HepG2 (cell line): Measurements from ENCODE around the gene POC1B. TPM values are rescaled to one million over a fixed set of nuclear protein-coding genes. Genes with fewer than 3 reads are reported as not detected.

Experiments
- EEA1 ChIP-seq: sonication (generic); formaldehyde crosslinking; IDR thresholded peaks from 2 replicates; pipeline ENCODE4 v1.5.1; 2020; ENCODE audit warnings: mild to moderate bottlenecking, missing genetic modification reagents, borderline replicate concordance
- EP300 ChIP-seq, 3 experiments: sonication (generic) in 1 of 3; formaldehyde crosslinking in 1 of 3; IDR thresholded peaks; 2 replicates each; pipeline versions ENCODE4 v1.5.1 to v1.6.1; 2011 to 2020; ENCODE audit warnings: low read depth in 2 of 3, low read length in 2 of 3, borderline replicate concordance in 1 of 3, improper control_type of control experiment in 1 of 3, mild to moderate bottlenecking in 1 of 3, missing genetic modification reagents in 1 of 3, moderate library complexity in 1 of 3
- IRF1 ChIP-seq: sonication (generic); formaldehyde crosslinking; IDR thresholded peaks from 2 replicates; pipeline ENCODE4 v1.4.0; 2020; ENCODE audit warnings: low read depth, mild to moderate bottlenecking, missing genetic modification reagents
- KAT8 ChIP-seq: IDR thresholded peaks from 2 replicates; pipeline ENCODE4 v1.6.1; 2016; ENCODE audit warnings: missing genetic modification reagents, missing compliant biosample characterization
- NFE2L2 ChIP-seq: fragments of 150-350 bp; IDR thresholded peaks from 2 replicates; pipeline ENCODE4 v1.6.1; 2014; ENCODE audit warnings: low read length
- NFKB2 ChIP-seq: sonication (generic); formaldehyde crosslinking; IDR thresholded peaks from 2 replicates; pipeline ENCODE4 v1.4.0; 2020; ENCODE audit warnings: missing genetic modification reagents, borderline replicate concordance
- NR2F6 ChIP-seq, 2 experiments: IDR thresholded peaks; 2 replicates each; pipeline ENCODE4 v1.6.1; 2016; ENCODE audit warnings: antibody characterized with exemption in 1 of 2, mild to moderate bottlenecking in 1 of 2
- SALL2 ChIP-seq: sonication (generic); formaldehyde crosslinking; IDR thresholded peaks from 2 replicates; pipeline ENCODE4 v1.8.1; 2023; ENCODE audit warnings: mild to moderate bottlenecking, missing genetic modification reagents, inconsistent platforms
- SNAPC2 ChIP-seq: sonication (generic); formaldehyde crosslinking; IDR thresholded peaks from 2 replicates; pipeline ENCODE4 v1.8.1; 2022; ENCODE audit warnings: mild to moderate bottlenecking, missing genetic modification reagents
- THAP7 ChIP-seq: sonication (generic); formaldehyde crosslinking; IDR thresholded peaks from 2 replicates; pipeline ENCODE4 v1.8.1; 2023; ENCODE audit warnings: mild to moderate bottlenecking, missing genetic modification reagents
- ZC3H4 ChIP-seq: sonication (generic); formaldehyde crosslinking; IDR thresholded peaks from 2 replicates; pipeline ENCODE4 v1.4.0; 2020; ENCODE audit warnings: missing genetic modification reagents, borderline replicate concordance
- ZNF3 ChIP-seq: IDR thresholded peaks from 2 replicates; pipeline ENCODE4 v1.7.0; 2017; ENCODE audit warnings: inconsistent platforms
- ZNF34 ChIP-seq: sonication (generic); formaldehyde crosslinking; IDR thresholded peaks from 2 replicates; pipeline ENCODE4 v1.4.0; 2020; ENCODE audit warnings: mild to moderate bottlenecking, missing genetic modification reagents, borderline replicate concordance
- ZNF580 ChIP-seq: IDR thresholded peaks from 2 replicates; pipeline ENCODE4 v1.6.1; 2016; ENCODE audit warnings: low read depth, borderline replicate concordance
- ZNF768 ChIP-seq: sonication (generic); formaldehyde crosslinking; IDR thresholded peaks from 2 replicates; pipeline ENCODE4 v1.4.0; 2020; ENCODE audit warnings: missing genetic modification reagents
- ZNF782 ChIP-seq: sonication (generic); formaldehyde crosslinking; IDR thresholded peaks from 2 replicates; pipeline ENCODE4 v1.4.0; 2020; ENCODE audit warnings: missing genetic modification reagents, mild to moderate bottlenecking, borderline replicate concordance
- polyA plus RNA-seq, 8 experiments: library from polyadenylated mRNA; depleted of rRNA in 3 of 8; stranded (reverse) in 7 of 8; unstranded in 1 of 8; fragments of >200 nt; fragmentation: Illumina TruSeq in 4 of 8; extraction: Trizol in 4 of 8; gene quantifications; 2 replicates each; pipeline versions ENCODE4 v1.2.1 to v1.2.3, GENCODE V29; 2011 to 2016; ENCODE audit warnings: low read depth in 4 of 8, missing spikeins in 1 of 8, mixed read lengths in 1 of 8; ENCODE audit not compliant: insufficient read depth in 1 of 8
- total RNA-seq, 5 experiments: library from RNA; depleted of rRNA; stranded (reverse); fragments of >200 nt; fragmentation: Illumina TruSeq; extraction: Trizol; gene quantifications; 2 replicates each; pipeline ENCODE4 v1.2.3, GENCODE V29; 2016; ENCODE audit warnings: low read depth in 1 of 5
- TF ChIP-seq, protein P1 (sequence below): IDR thresholded peaks from 2 replicates; pipeline ENCODE4 v1.6.1; 2012; ENCODE audit warnings: low read length, improper control_type of control experiment
- TF ChIP-seq, protein P2 (sequence below): sonication (generic); formaldehyde crosslinking; IDR thresholded peaks from 2 replicates; pipeline ENCODE4 v1.9.0; 2021; ENCODE audit warnings: missing genetic modification reagents, borderline replicate concordance

The POC1B gene
- total and polyA plus RNA-seq, 2 of the 13 experiments (the other 11 are each of a cell fraction or from before 2014, with no cell fraction given): 9.3 to 11.0 TPM

DNA sequence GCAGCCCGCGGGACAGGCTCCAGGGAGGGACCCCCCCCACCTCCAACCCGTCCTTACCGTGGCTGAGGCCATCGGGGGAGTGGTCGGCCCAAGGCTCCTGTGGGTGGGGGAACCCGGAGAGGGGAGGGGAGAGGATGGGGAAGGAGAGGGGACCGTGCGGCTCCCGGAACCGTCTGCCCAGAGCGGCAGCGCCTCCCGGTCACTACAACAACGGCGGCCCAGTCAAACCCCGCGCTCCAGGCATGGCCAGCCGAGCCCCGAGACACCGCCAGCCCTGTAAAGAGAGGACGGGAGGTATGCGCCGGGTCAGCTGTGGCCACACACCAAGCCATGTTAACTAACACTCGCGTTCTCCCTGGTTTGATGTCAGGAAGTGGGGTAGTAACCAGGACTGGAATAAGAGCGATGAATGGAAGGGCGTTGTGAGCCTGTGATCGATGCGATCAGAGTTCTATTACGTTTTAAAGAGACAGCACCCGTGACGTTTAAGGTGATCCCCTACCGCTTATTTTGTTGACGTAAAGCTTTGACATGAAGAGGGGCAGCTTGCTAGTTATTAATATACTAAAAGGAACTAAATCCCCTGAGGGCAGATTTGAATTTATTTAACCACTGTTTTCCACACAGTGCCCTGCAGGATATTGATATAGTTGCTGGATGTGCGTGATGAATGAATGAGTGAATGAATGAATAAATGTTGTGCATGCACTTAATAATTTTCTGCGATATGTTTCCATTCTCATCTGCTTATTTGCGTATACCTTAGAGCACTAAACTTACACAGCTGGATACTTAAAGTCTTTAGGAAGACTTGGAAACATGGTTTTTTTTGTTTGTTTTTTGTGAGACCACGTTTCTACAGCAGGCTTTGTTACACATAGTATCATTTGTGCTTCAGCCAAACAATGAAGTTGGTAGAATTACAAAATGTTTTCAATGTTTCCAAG, at the start of gene POC1B (continued):
- TF ChIP-seq ZNF34: no peak
- peak in 1 of 2 experiments; percentile 47; a peak in 1 of 4 replicates for TF ChIP-seq EP300 (IDR thresholded peaks at IDR 0.05; ENCODE audit: low read depth in 2 of 2, low read length in 2 of 2)
- TF ChIP-seq EP300 (CRISPR knock-in tag; IDR thresholded peaks at IDR 0.05; ENCODE audit: borderline replicate concordance): no peak; the same call in 1 of the 2 replicates
- TF ChIP-seq SALL2 (CRISPR knock-in tag): peak; percentile 33; the same call in 1 of the 2 replicates
- TF ChIP-seq NFKB2: peak; percentile 45; the same call in 1 of the 2 replicates
- no peak for TF ChIP-seq ZC3H4 (CRISPR knock-in tag)
- TF ChIP-seq ZNF782 (CRISPR knock-in tag): peak; percentile 66; the same call in 1 of the 2 replicates
- TF ChIP-seq ZNF768: peak; percentile 77
- peak; percentile 88 for TF ChIP-seq KAT8 (CRISPR knock-in tag)
- TF ChIP-seq, protein P1, sequence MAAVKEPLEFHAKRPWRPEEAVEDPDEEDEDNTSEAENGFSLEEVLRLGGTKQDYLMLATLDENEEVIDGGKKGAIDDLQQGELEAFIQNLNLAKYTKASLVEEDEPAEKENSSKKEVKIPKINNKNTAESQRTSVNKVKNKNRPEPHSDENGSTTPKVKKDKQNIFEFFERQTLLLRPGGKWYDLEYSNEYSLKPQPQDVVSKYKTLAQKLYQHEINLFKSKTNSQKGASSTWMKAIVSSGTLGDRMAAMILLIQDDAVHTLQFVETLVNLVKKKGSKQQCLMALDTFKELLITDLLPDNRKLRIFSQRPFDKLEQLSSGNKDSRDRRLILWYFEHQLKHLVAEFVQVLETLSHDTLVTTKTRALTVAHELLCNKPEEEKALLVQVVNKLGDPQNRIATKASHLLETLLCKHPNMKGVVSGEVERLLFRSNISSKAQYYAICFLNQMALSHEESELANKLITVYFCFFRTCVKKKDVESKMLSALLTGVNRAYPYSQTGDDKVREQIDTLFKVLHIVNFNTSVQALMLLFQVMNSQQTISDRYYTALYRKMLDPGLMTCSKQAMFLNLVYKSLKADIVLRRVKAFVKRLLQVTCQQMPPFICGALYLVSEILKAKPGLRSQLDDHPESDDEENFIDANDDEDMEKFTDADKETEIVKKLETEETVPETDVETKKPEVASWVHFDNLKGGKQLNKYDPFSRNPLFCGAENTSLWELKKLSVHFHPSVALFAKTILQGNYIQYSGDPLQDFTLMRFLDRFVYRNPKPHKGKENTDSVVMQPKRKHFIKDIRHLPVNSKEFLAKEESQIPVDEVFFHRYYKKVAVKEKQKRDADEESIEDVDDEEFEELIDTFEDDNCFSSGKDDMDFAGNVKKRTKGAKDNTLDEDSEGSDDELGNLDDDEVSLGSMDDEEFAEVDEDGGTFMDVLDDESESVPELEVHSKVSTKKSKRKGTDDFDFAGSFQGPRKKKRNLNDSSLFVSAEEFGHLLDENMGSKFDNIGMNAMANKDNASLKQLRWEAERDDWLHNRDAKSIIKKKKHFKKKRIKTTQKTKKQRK: no peak
- TF ChIP-seq, protein P2, sequence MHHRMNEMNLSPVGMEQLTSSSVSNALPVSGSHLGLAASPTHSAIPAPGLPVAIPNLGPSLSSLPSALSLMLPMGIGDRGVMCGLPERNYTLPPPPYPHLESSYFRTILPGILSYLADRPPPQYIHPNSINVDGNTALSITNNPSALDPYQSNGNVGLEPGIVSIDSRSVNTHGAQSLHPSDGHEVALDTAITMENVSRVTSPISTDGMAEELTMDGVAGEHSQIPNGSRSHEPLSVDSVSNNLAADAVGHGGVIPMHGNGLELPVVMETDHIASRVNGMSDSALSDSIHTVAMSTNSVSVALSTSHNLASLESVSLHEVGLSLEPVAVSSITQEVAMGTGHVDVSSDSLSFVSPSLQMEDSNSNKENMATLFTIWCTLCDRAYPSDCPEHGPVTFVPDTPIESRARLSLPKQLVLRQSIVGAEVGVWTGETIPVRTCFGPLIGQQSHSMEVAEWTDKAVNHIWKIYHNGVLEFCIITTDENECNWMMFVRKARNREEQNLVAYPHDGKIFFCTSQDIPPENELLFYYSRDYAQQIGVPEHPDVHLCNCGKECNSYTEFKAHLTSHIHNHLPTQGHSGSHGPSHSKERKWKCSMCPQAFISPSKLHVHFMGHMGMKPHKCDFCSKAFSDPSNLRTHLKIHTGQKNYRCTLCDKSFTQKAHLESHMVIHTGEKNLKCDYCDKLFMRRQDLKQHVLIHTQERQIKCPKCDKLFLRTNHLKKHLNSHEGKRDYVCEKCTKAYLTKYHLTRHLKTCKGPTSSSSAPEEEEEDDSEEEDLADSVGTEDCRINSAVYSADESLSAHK (CRISPR knock-in tag): no peak
- no peak for TF ChIP-seq NFE2L2
- TF ChIP-seq ZNF580 (CRISPR knock-in tag): peak; percentile 61; the same call in 1 of the 2 replicates
- no peak for TF ChIP-seq IRF1 (CRISPR knock-in tag)
- no peak for TF ChIP-seq THAP7
- TF ChIP-seq EEA1 (CRISPR knock-in tag): no peak; the same call in 1 of the 2 replicates
- no peak for TF ChIP-seq ZNF3
- no peak for TF ChIP-seq SNAPC2 (CRISPR knock-in tag)
- no peak for TF ChIP-seq NR2F6 (IDR thresholded peaks at IDR 0.05)
- peak; percentile 40 for TF ChIP-seq NR2F6 (CRISPR knock-in tag; IDR thresholded peaks at IDR 0.05)
